GM20431 (cell line): Measurements from ENCODE around the gene TRIP11.

Source experiments
- in situ Hi-C: fragments of 300-500 bp; cut with MseI, MboI; formaldehyde crosslinking; loops from one replicate; pipeline ENCODE4 v1.15.0; 2020; ENCODE audit warnings: low sequenced_read_pairs; ENCODE audit not compliant: unreplicated experiment

TRIP11 gene

GRCh38 chr14:92012121-92012748 is 27.6 kb downstream of the TRIP11 start:
- in situ Hi-C loops: no loop called here

- in situ Hi-C loops: no loop called here
Observed at GRCh38 chr14:92010644-92011043, 29.2 kb downstream of the TRIP11 start.

- in situ Hi-C loops: no loop called here
Observed at GRCh38 chr14:92009604-92010003, 30.3 kb downstream of the TRIP11 start.

GRCh38 chr14:92005019-92005418 is 34.8 kb downstream of the TRIP11 start:
- in situ Hi-C loops: no loop called here

GRCh38 chr14:92004062-92004461 is 35.8 kb downstream of the TRIP11 start:
- in situ Hi-C loops: no loop called here

GRCh38 chr14:91998667-91999570 is 40.9 kb downstream of the TRIP11 start:
- in situ Hi-C loops: no loop called here

GRCh38 chr14:91997492-91997891 is 42.4 kb downstream of the TRIP11 start:
- in situ Hi-C loops: no loop called here

- in situ Hi-C loops: no loop called here
Observed at GRCh38 chr14:91996948-91997371, 42.9 kb downstream of the TRIP11 start.

GRCh38 chr14:91987192-91987591 is 52.7 kb downstream of the TRIP11 start:
- in situ Hi-C loops: no loop called here

- in situ Hi-C loops: no loop called here
Observed at GRCh38 chr14:91985521-91986255, 54.2 kb downstream of the TRIP11 start.

- in situ Hi-C loops: no loop called here
Observed at GRCh38 chr14:91985008-91985407, 54.9 kb downstream of the TRIP11 start.

- in situ Hi-C loops: no loop called here
Observed at GRCh38 chr14:91983588-91983987, 56.3 kb downstream of the TRIP11 start.

GRCh38 chr14:91980157-91980556 is 59.7 kb downstream of the TRIP11 start:
- in situ Hi-C loops: no loop called here

GRCh38 chr14:91977884-91978283 is 62.0 kb downstream of the TRIP11 start:
- in situ Hi-C loops: no loop called here

GRCh38 chr14:91975763-91976162 is 64.1 kb downstream of the TRIP11 start:
- in situ Hi-C loops: no loop called here

- in situ Hi-C loops: no loop called here
Observed at GRCh38 chr14:91971188-91971778, 68.6 kb downstream of the TRIP11 start.

GRCh38 chr14:91968280-91968679 is 71.6 kb downstream of the TRIP11 start:
- in situ Hi-C loops: no loop called here

GRCh38 chr14:91964724-91965123 is 75.1 kb downstream of the TRIP11 start:
- in situ Hi-C loops: no loop called here

- in situ Hi-C loops: no loop called here
Observed at GRCh38 chr14:91964011-91964410, 75.8 kb downstream of the TRIP11 start.

- in situ Hi-C loops: no loop called here
Observed at GRCh38 chr14:91963465-91963864, 76.4 kb downstream of the TRIP11 start.
